Midbrain (tissue), 1 donor: ENCODE results near the gene ATG101.

Experiments used
- DNase-seq: peaks from one replicate; lab custom pipeline; 2025; lab: John Stamatoyannopoulos, UW

Gene ATG101

GRCh38 chr12:52079576-52080402 lies 10.0 kb downstream of the ATG101 start, which contains the start of gene SMIM41:
TSS of gene SMIM41 (plus strand) at chr12:52079704. CDS start at chr12:52079780, 76 bp downstream.
- DNase-seq, result no peak

GRCh38 chr12:52080403-52081251 lies 10.8 kb downstream of the ATG101 start:
- DNase-seq, result no peak

GRCh38 chr12:52081263-52081733 lies 11.5 kb downstream of the ATG101 start:
- DNase-seq, result no peak

- DNase-seq, result no peak
These were observed 12.4 kb downstream of the ATG101 start for GRCh38 chr12:52082026-52082668.

GRCh38 chr12:52082669-52082987 lies 12.8 kb downstream of the ATG101 start:
- no peak for DNase-seq

- DNase-seq, result peak; percentile 39
These were observed 13.3 kb downstream of the ATG101 start for GRCh38 chr12:52082988-52083637.

GRCh38 chr12:52083638-52083996 lies 13.8 kb downstream of the ATG101 start:
- no peak for DNase-seq

GRCh38 chr12:52084491-52085231 lies 14.9 kb downstream of the ATG101 start:
- no peak for DNase-seq

- no peak for DNase-seq
These were observed 16.0 kb downstream of the ATG101 start for GRCh38 chr12:52085682-52086180.

- DNase-seq, result no peak
These were observed 16.6 kb downstream of the ATG101 start for GRCh38 chr12:52086366-52086765.

GRCh38 chr12:52086944-52087835 lies 17.4 kb downstream of the ATG101 start:
- no peak for DNase-seq

GRCh38 chr12:52087961-52088820 lies 18.4 kb downstream of the ATG101 start:
- no peak for DNase-seq

- DNase-seq, result no peak
These were observed 19.7 kb downstream of the ATG101 start for GRCh38 chr12:52089491-52089890.

- DNase-seq, result no peak
These were observed 20.5 kb downstream of the ATG101 start for GRCh38 chr12:52090291-52090690.

- no peak for DNase-seq
These were observed 21.3 kb downstream of the ATG101 start for GRCh38 chr12:52091061-52091460.

- DNase-seq, result no peak
These were observed 22.1 kb downstream of the ATG101 start for GRCh38 chr12:52091869-52092268.

GRCh38 chr12:52093346-52093745 lies 23.6 kb downstream of the ATG101 start:
- no peak for DNase-seq

- no peak for DNase-seq
These were observed 26.7 kb downstream of the ATG101 start for GRCh38 chr12:52096332-52097044.
